IMR-90 (cell line): Measurements from ENCODE around the gene CWC27. TPM values are rescaled to one million over a fixed set of nuclear protein-coding genes. Genes with fewer than 3 reads are reported as not detected.

Experiments used
- ATAC-seq: fragments of 200-7000 bp; cut with Tn5 transposase; 2 replicates; pipeline ENCODE4 v1.9.1; 2020; ENCODE audit warnings: low read depth, mild to moderate bottlenecking, moderate library complexity
- BruUV-seq: library from RNA; stranded (reverse); fragments of 400-500 nt; replicated peaks from 2 replicates; lab custom pipeline; 2021; lab: Mats Ljungman, UMichigan
- CTCF ChIA-PET: fragments of 300-600 bp; formaldehyde crosslinking; extraction: SDS; loops from one replicate; lab custom pipeline; 2021; ENCODE audit warnings: antibody characterized with exemption; lab: Yijun Ruan, JAX
- POLR2A ChIA-PET: fragments of 300-600 bp; sonication (Branson Sonifier 250); formaldehyde crosslinking; loops from one replicate; lab custom pipeline; 2022; ENCODE audit warnings: antibody characterized with exemption; ENCODE audit not compliant: unreplicated experiment; lab: Charles Lee
- DNase-seq: peaks from one replicate; pipeline ENCODE4 v3.0.0; 2013
- H2AFZ ChIP-seq: replicated peaks from 2 replicates; pipeline ENCODE3; 2013; ENCODE audit warnings: low read length, mild to moderate bottlenecking; ENCODE audit not compliant: poor library complexity
- H2AK5ac ChIP-seq: 2 replicates; pipeline ENCODE4 v1.6.1; 2013; ENCODE audit warnings: low read depth, low read length, inconsistent platforms
- H2AK9ac ChIP-seq: replicated peaks from 2 replicates; pipeline ENCODE3; 2013; ENCODE audit warnings: mild to moderate bottlenecking, low read depth, low read length, moderate library complexity; ENCODE audit not compliant: poor library complexity
- H2BK120ac ChIP-seq: 2 replicates; pipeline ENCODE4 v1.6.1; 2013; ENCODE audit warnings: low read depth, low read length, inconsistent platforms
- H2BK15ac ChIP-seq: 3 replicates; pipeline ENCODE4 v1.6.1; 2013; ENCODE audit warnings: low read depth, low read length, inconsistent platforms
- H2BK20ac ChIP-seq: 2 replicates; pipeline ENCODE4 v1.6.1; 2013; ENCODE audit warnings: low read depth, mild to moderate bottlenecking, inconsistent platforms, low read length, moderate library complexity
- H2BK5ac ChIP-seq: 2 replicates; pipeline ENCODE4 v1.6.1; 2013; ENCODE audit warnings: mild to moderate bottlenecking, low read depth, low read length, inconsistent platforms; ENCODE audit not compliant: poor library complexity, severe bottlenecking
- H3K14ac ChIP-seq: replicated peaks from 2 replicates; pipeline ENCODE4 v1.6.1; 2013; ENCODE audit warnings: low read depth, low read length, inconsistent platforms
- H3K18ac ChIP-seq: 2 replicates; pipeline ENCODE4 v1.6.1; 2013; ENCODE audit warnings: low read depth, low read length, control low read depth
- H3K23ac ChIP-seq: 2 replicates; pipeline ENCODE4 v1.6.1; 2013; ENCODE audit warnings: low read depth, low read length, inconsistent platforms
- H3K27ac ChIP-seq: 2 replicates; pipeline ENCODE4 v1.5.1; 2013; ENCODE audit warnings: mild to moderate bottlenecking, control low read depth, low read length; ENCODE audit not compliant: insufficient read depth
- H3K27me3 ChIP-seq: 2 replicates; pipeline ENCODE4 v1.6.1; 2013; ENCODE audit warnings: low read length; ENCODE audit not compliant: control insufficient read depth, insufficient read depth
- H3K36me3 ChIP-seq: 2 replicates; pipeline ENCODE4 v1.6.1; 2013; ENCODE audit warnings: low read length, mixed read lengths; ENCODE audit not compliant: control insufficient read depth, insufficient read depth
- H3K4ac ChIP-seq: 2 replicates; pipeline ENCODE4 v1.6.1; 2013; ENCODE audit warnings: low read depth, low read length, inconsistent platforms
- H3K4me1 ChIP-seq: 2 replicates; pipeline ENCODE4 v1.6.1; 2013; ENCODE audit warnings: low read length, mixed read lengths; ENCODE audit not compliant: control insufficient read depth, insufficient read depth
- H3K4me2 ChIP-seq: 2 replicates; pipeline ENCODE4 v1.6.1; 2013; ENCODE audit warnings: low read depth, mild to moderate bottlenecking, control low read depth, low read length, moderate library complexity
- H3K4me3 ChIP-seq: 2 replicates; pipeline ENCODE4 v1.5.1; 2013; ENCODE audit warnings: low read depth, mild to moderate bottlenecking, control low read depth, low read length, moderate library complexity; ENCODE audit not compliant: insufficient read depth
- H3K56ac ChIP-seq: 2 replicates; pipeline ENCODE4 v1.6.1; 2013; ENCODE audit warnings: low read length, inconsistent platforms; ENCODE audit not compliant: insufficient read depth; ENCODE audit errors: extremely low read depth
- H3K79me1 ChIP-seq, 2 experiments: 2 replicates each; pipeline ENCODE4 v1.6.1; 2013; ENCODE audit warnings: low read length in 2 of 2, inconsistent platforms in 1 of 2, low read depth in 1 of 2
- H3K9ac ChIP-seq: 2 replicates; pipeline ENCODE4 v1.6.1; 2013; ENCODE audit warnings: low read depth, low read length, control low read depth
- H3K9me1 ChIP-seq: 2 replicates; pipeline ENCODE4 v1.6.1; 2013; ENCODE audit warnings: low read length, inconsistent platforms; ENCODE audit not compliant: insufficient read depth
- H3K9me3 ChIP-seq: 2 replicates; pipeline ENCODE4 v1.6.1; 2013; ENCODE audit warnings: low read length; ENCODE audit not compliant: control insufficient read depth, insufficient read depth
- H4K20me1 ChIP-seq: 2 replicates; pipeline ENCODE4 v1.6.1; 2013; ENCODE audit warnings: low read length, inconsistent platforms; ENCODE audit not compliant: insufficient read depth
- H4K5ac ChIP-seq: 2 replicates; pipeline ENCODE4 v1.6.1; 2013; ENCODE audit warnings: mild to moderate bottlenecking, low read depth, low read length, control low read depth
- H4K8ac ChIP-seq, 2 experiments: 2 replicates each; pipeline ENCODE4 v1.6.1; 2013; ENCODE audit warnings: low read depth in 2 of 2, low read length in 2 of 2, control low read depth in 1 of 2, inconsistent platforms in 1 of 2
- H4K91ac ChIP-seq: 2 replicates; pipeline ENCODE4 v1.6.1; 2013; ENCODE audit warnings: low read depth, low read length, inconsistent platforms; ENCODE audit not compliant: insufficient read depth
- ELK1 ChIP-seq: fragments of 150-350 bp; IDR thresholded peaks from 2 replicates; pipeline ENCODE4 v1.6.1; 2016; ENCODE audit warnings: low read depth, mild to moderate bottlenecking, low read length, moderate library complexity, borderline replicate concordance
- MAFK ChIP-seq: IDR thresholded peaks from 2 replicates; pipeline ENCODE4 v1.6.1; 2012; ENCODE audit warnings: low read depth, low read length, improper control_type of control experiment
- MAZ ChIP-seq: IDR thresholded peaks from 2 replicates; pipeline ENCODE4 v1.6.1; 2012; ENCODE audit warnings: low read depth, mild to moderate bottlenecking, low read length, improper control_type of control experiment, moderate library complexity, borderline replicate concordance
- dilution Hi-C: fragments of 300-500 bp; cut with HindIII; formaldehyde crosslinking; loops from one replicate; pipeline ENCODE4 v1.14.3; 2018; ENCODE audit warnings: low sequenced_read_pairs; ENCODE audit not compliant: unreplicated experiment
- in situ Hi-C: fragments of 300-500 bp; cut with MboI; formaldehyde crosslinking; loops from 3 replicates; pipeline ENCODE4 v1.14.3; 2019; ENCODE audit warnings: low sequenced_read_pairs, inconsistent platforms, mixed read lengths
- intact Hi-C: fragments of 100-400 bp; cut with micrococcal nuclease; formaldehyde crosslinking; loops from 2 replicates; pipeline ENCODE4 v1.10.0; 2022
- polyA plus RNA-seq, 3 experiments: library from polyadenylated mRNA; depleted of rRNA; stranded (reverse); fragments of >200 nt; gene quantifications; 2 replicates each; pipeline ENCODE4 v1.2.3, GENCODE V29; 2012; ENCODE audit warnings: low replicate concordance in 1 of 3
- total RNA-seq: library from RNA; depleted of rRNA; stranded (reverse); fragments of >200 nt; gene quantifications from 2 replicates; pipeline ENCODE4 v1.2.3, GENCODE V29; 2012

CWC27 gene
- total and polyA plus RNA-seq, 2 of the 4 experiments (the other 2 are of a cell fraction), result 13.3 to 17.1 TPM

- 0 out of 2 replicates have a peak overlapping the region, but pooled peaks have one; percentile 56 for H3K4ac ChIP-seq
- no peak overlapping the region for H3K27ac ChIP-seq
- peak overlapping the region; percentile 65; the same call in 1 of the 3 replicates for H2BK15ac ChIP-seq
- H3K9me1 ChIP-seq, result peaks cover 3% of the 10 kb centered on the region; the same call in 1 of the 2 replicates
- no peak overlapping the region for H3K4me2 ChIP-seq
- 0 out of 2 replicates have a peak overlapping the region, but pooled peaks have one; percentile 46 for H3K23ac ChIP-seq
- TF ChIP-seq ELK1 (no peak), MAFK (no peak), MAZ (no peak)
- H3K18ac ChIP-seq, result peak overlapping the region; percentile 9; the same call in 1 of the 2 replicates
- H2AFZ ChIP-seq, result no peak overlapping the region
- no peak overlapping the region for H3K56ac ChIP-seq
- no peaks in the 10 kb centered on the region for H3K27me3 ChIP-seq
- intact Hi-C loops (no loop called here), dilution Hi-C loops (no loop called here), in situ Hi-C loops (no loop called here)
- no TSS peak for BruUV-seq
- H3K4me1 ChIP-seq, result peaks cover 6% of the 10 kb centered on the region; the same call in 1 of the 2 replicates
- ATAC-seq (no peak), DNase-seq (peak; percentile 60)
- no peak overlapping the region for H4K91ac ChIP-seq
- POLR2A ChIA-PET, result no interaction called here
- H2BK20ac ChIP-seq, result no peak overlapping the region
- H2AK5ac ChIP-seq, result no peak overlapping the region
- no peak overlapping the region; the same call in 1 of the 2 replicates for H4K5ac ChIP-seq
- H4K8ac ChIP-seq, result peak overlapping the region in 1 of 2 experiments; percentile 54; a peak in 2 of 4 replicates
- H3K9ac ChIP-seq, result no peak overlapping the region
- no peak overlapping the region for H2AK9ac ChIP-seq
- H3K9me3 ChIP-seq, result no peaks in the 10 kb centered on the region
- peak overlapping the region; percentile 42; the same call in 1 of the 2 replicates for H2BK120ac ChIP-seq
- H3K36me3 ChIP-seq, result no peaks in the 10 kb centered on the region
- no peaks in the 10 kb centered on the region; a peak in 1 of 4 replicates for H3K79me1 ChIP-seq
- no peaks in the 10 kb centered on the region for H4K20me1 ChIP-seq
- H3K14ac ChIP-seq, result peak overlapping the region; percentile 93; the same call in 1 of the 2 replicates
- H2BK5ac ChIP-seq, result peak overlapping the region; percentile 65
- H3K4me3 ChIP-seq, result no peak overlapping the region
- CTCF ChIA-PET, result no interaction called here
These were observed 251.8 kb downstream of the CWC27 start for GRCh38 chr5:65020492-65020891.
